Skin of body (tissue), 2 donors: ENCODE measurements around the gene KRTAP4-8. TPM values are rescaled to one million over a fixed set of nuclear protein-coding genes. Genes with fewer than 3 reads are reported as not detected.
"Not testable (repeated sequence)": the region's sequence is repeated elsewhere in the genome, so short reads cannot be mapped to it uniquely, and the experiment has no call there.

Source experiments
- DNase-seq: peaks from one replicate; lab custom pipeline; 2025; lab: John Stamatoyannopoulos, UW
- total RNA-seq: library from RNA; depleted of rRNA; stranded (reverse); fragments of >200 nt; gene quantifications from one replicate; pipeline ENCODE4 v1.2.3, GENCODE V29; 2014

The KRTAP4-8 gene
- total RNA-seq, 1 donor from 2014 or later = 3.1 TPM

- DNase-seq = no peak
Measured at GRCh38 chr17:41065829-41066624, 31.9 kb downstream of the KRTAP4-8 start, which contains the start of gene KRTAP2-4. KRTAP2-4 (minus strand) TSS chr17:41065879; CDS start chr17:41065845, 34 bp downstream.

- DNase-seq = not testable (repeated sequence)
Measured at GRCh38 chr17:41065016-41065689, 32.8 kb downstream of the KRTAP4-8 start.

- no peak for DNase-seq
Measured at GRCh38 chr17:41064301-41064700, 33.6 kb downstream of the KRTAP4-8 start.

- DNase-seq = no peak
Measured at GRCh38 chr17:41063449-41063848, 34.5 kb downstream of the KRTAP4-8 start.

- DNase-seq = no peak
Measured at GRCh38 chr17:41061964-41062363, 36.0 kb downstream of the KRTAP4-8 start.

- no peak for DNase-seq
Measured at GRCh38 chr17:41060052-41060604, 37.8 kb downstream of the KRTAP4-8 start, which contains the start of gene KRTAP2-3. KRTAP2-3 (minus strand) TSS chr17:41060114; CDS start chr17:41060050, 64 bp downstream.

GRCh38 chr17:41059276-41060051, 38.5 kb downstream of the KRTAP4-8 start:
- DNase-seq = not testable (repeated sequence)

GRCh38 chr17:41058741-41059140, 39.2 kb downstream of the KRTAP4-8 start:
- no peak for DNase-seq

GRCh38 chr17:41057547-41057946, 40.4 kb downstream of the KRTAP4-8 start:
- no peak for DNase-seq

GRCh38 chr17:41055130-41055529, 42.8 kb downstream of the KRTAP4-8 start, which contains the start of gene KRTAP2-2:
KRTAP2-2 (minus strand) TSS chr17:41055230; CDS start chr17:41055211, 19 bp downstream.
- not testable (repeated sequence) for DNase-seq

- DNase-seq = not testable (repeated sequence)
Measured at GRCh38 chr17:41054556-41054955, 43.4 kb downstream of the KRTAP4-8 start.

- DNase-seq = no peak
Measured at GRCh38 chr17:41054025-41054424, 43.9 kb downstream of the KRTAP4-8 start.

- no peak for DNase-seq
Measured at GRCh38 chr17:41052566-41052965, 45.4 kb downstream of the KRTAP4-8 start.

GRCh38 chr17:41049110-41049509, 48.8 kb downstream of the KRTAP4-8 start:
- no peak for DNase-seq

GRCh38 chr17:41048441-41048840, 49.5 kb downstream of the KRTAP4-8 start:
- DNase-seq = no peak

Other genes starting within 250 kb of the KRTAP4-8 start
- gene KRT12, start 230.9 kb downstream of the KRTAP4-8 start, total RNA-seq = 0.10 TPM
- 0.39 TPM for gene KRT20, start 212.9 kb downstream of the KRTAP4-8 start, total RNA-seq
- 107 TPM for gene KRT23, start 160.5 kb downstream of the KRTAP4-8 start, total RNA-seq
- 6.4 TPM for gene KRT39, start 131.2 kb downstream of the KRTAP4-8 start, total RNA-seq
- 7.7 TPM for gene KRT40, start 113.8 kb downstream of the KRTAP4-8 start, total RNA-seq
- gene KRTAP3-3, start 104.0 kb downstream of the KRTAP4-8 start, total RNA-seq = 1.5 TPM
- 2.3 TPM for gene KRTAP3-2, start 98.2 kb downstream of the KRTAP4-8 start, total RNA-seq
- gene KRTAP3-1, start 89.0 kb downstream of the KRTAP4-8 start, total RNA-seq = 5.3 TPM
- gene KRTAP1-5, start 70.9 kb downstream of the KRTAP4-8 start, total RNA-seq = 14.1 TPM
- not detected for gene KRTAP1-4, start 67.9 kb downstream of the KRTAP4-8 start, total RNA-seq
- gene KRTAP1-3, start 63.3 kb downstream of the KRTAP4-8 start, total RNA-seq = 12.2 TPM
- 7.5 TPM for gene KRTAP1-1, start 56.7 kb downstream of the KRTAP4-8 start, total RNA-seq
- 3.4 TPM for gene KRTAP2-1, start 50.8 kb downstream of the KRTAP4-8 start, total RNA-seq
- gene KRTAP2-2, start 42.9 kb downstream of the KRTAP4-8 start, total RNA-seq = 6.5 TPM
- 0.30 TPM for gene KRTAP2-3, start 38.0 kb downstream of the KRTAP4-8 start, total RNA-seq
- gene KRTAP2-4, start 32.3 kb downstream of the KRTAP4-8 start, total RNA-seq = 3.3 TPM
- gene KRTAP4-7, start 14.0 kb downstream of the KRTAP4-8 start, total RNA-seq = 11.4 TPM
- not detected for gene KRTAP4-16, start 4.1 kb upstream of the KRTAP4-8 start, total RNA-seq
- 5.2 TPM for gene KRTAP4-9, start 7.2 kb upstream of the KRTAP4-8 start, total RNA-seq
- gene KRTAP4-11, start 20.2 kb upstream of the KRTAP4-8 start, total RNA-seq = 0.79 TPM
- gene KRTAP4-12, start 26.0 kb upstream of the KRTAP4-8 start, total RNA-seq = 0.89 TPM
- 4.0 TPM for gene KRTAP4-6, start 42.4 kb upstream of the KRTAP4-8 start, total RNA-seq
- 1.3 TPM for gene KRTAP4-5, start 51.7 kb upstream of the KRTAP4-8 start, total RNA-seq
- 2.2 TPM for gene KRTAP4-4, start 62.6 kb upstream of the KRTAP4-8 start, total RNA-seq
- gene KRTAP4-3, start 70.1 kb upstream of the KRTAP4-8 start, total RNA-seq = 2.0 TPM
- gene KRTAP4-2, start 80.1 kb upstream of the KRTAP4-8 start, total RNA-seq = 1.1 TPM
- gene KRTAP4-1, start 86.8 kb upstream of the KRTAP4-8 start, total RNA-seq = 3.6 TPM
- not detected for gene KRTAP9-1, start 91.7 kb upstream of the KRTAP4-8 start, total RNA-seq
- gene KRTAP9-2, start 128.5 kb upstream of the KRTAP4-8 start, total RNA-seq = 6.3 TPM
- 7.3 TPM for gene KRTAP9-3, start 134.3 kb upstream of the KRTAP4-8 start, total RNA-seq
- gene KRTAP9-8, start 139.9 kb upstream of the KRTAP4-8 start, total RNA-seq = 8.5 TPM
- gene KRTAP9-4, start 151.5 kb upstream of the KRTAP4-8 start, total RNA-seq = 6.5 TPM
- 2.6 TPM for gene KRTAP9-9, start 157.2 kb upstream of the KRTAP4-8 start, total RNA-seq
- gene KRTAP9-6, start 167.2 kb upstream of the KRTAP4-8 start, total RNA-seq = not detected
- not detected for gene KRTAP9-7, start 177.6 kb upstream of the KRTAP4-8 start, total RNA-seq
- gene KRTAP29-1, start 204.7 kb upstream of the KRTAP4-8 start, total RNA-seq = 0.39 TPM
- gene KRTAP16-1, start 211.2 kb upstream of the KRTAP4-8 start, total RNA-seq = 4.5 TPM
- gene KRTAP17-1, start 217.6 kb upstream of the KRTAP4-8 start, total RNA-seq = 7.9 TPM